OCI-LY1 (cell line): ENCODE measurements around the gene ARHGEF12.
"Not testable (repeated sequence)": the region's sequence is repeated elsewhere in the genome, so short reads cannot be mapped to it uniquely, and the experiment has no call there.

Experiments
- H2AFZ ChIP-seq: fragments of 200-600 bp; sonication (generic), shearing (Covaris generic); 2 replicates; pipeline ENCODE4 v1.6.0; 2014; ENCODE audit warnings: antibody characterized with exemption, mild to moderate bottlenecking, low read length
- H3F3A ChIP-seq: fragments of 200-600 bp; sonication (generic), shearing (Covaris generic); 2 replicates; pipeline ENCODE4 v1.6.0; 2014; ENCODE audit warnings: mild to moderate bottlenecking, antibody characterized with exemption, low read length, moderate library complexity; ENCODE audit not compliant: insufficient read depth
- H3K27ac ChIP-seq: fragments of 200-600 bp; sonication (generic); 2 replicates; pipeline ENCODE4 v1.5.1; 2014; ENCODE audit warnings: low read length, mixed run types, mild to moderate bottlenecking, low read depth; ENCODE audit not compliant: poor library complexity, severe bottlenecking
- H3K27me3 ChIP-seq: fragments of 200-600 bp; sonication (generic); 2 replicates; pipeline ENCODE4 v1.6.0; 2014; ENCODE audit warnings: antibody characterized with exemption, mild to moderate bottlenecking, low read length, moderate library complexity; ENCODE audit not compliant: insufficient read depth
- H3K36me3 ChIP-seq: fragments of 200-600 bp; sonication (generic); 2 replicates; pipeline ENCODE4 v1.6.1; 2014; ENCODE audit warnings: mild to moderate bottlenecking, antibody characterized with exemption, low read length, moderate library complexity, mixed read lengths; ENCODE audit not compliant: insufficient read depth
- H3K4me1 ChIP-seq: fragments of 200-600 bp; sonication (generic); 2 replicates; pipeline ENCODE4 v1.5.1; 2014; ENCODE audit warnings: mild to moderate bottlenecking, low read length, moderate library complexity; ENCODE audit not compliant: insufficient read depth, severe bottlenecking
- H3K4me2 ChIP-seq: fragments of 200-600 bp; sonication (generic), shearing (Covaris generic); 2 replicates; pipeline ENCODE4 v1.6.1; 2014; ENCODE audit warnings: low read length
- H3K4me3 ChIP-seq: fragments of 200-600 bp; sonication (generic); 2 replicates; pipeline ENCODE4 v1.5.1; 2014; ENCODE audit warnings: low read length, low read depth, mild to moderate bottlenecking, mixed read lengths; ENCODE audit not compliant: poor library complexity, severe bottlenecking
- H3K79me2 ChIP-seq: fragments of 200-600 bp; shearing (Covaris generic); 2 replicates; pipeline ENCODE4 v1.6.1; 2016; ENCODE audit warnings: mixed run types, low read length, mixed read lengths; ENCODE audit not compliant: insufficient read depth
- H3K9ac ChIP-seq: fragments of 200-600 bp; sonication (generic), shearing (Covaris generic); 2 replicates; pipeline ENCODE4 v1.6.1; 2014; ENCODE audit warnings: mild to moderate bottlenecking, low read length, mixed read lengths
- H3K9me2 ChIP-seq: fragments of 200-600 bp; sonication (generic), shearing (Covaris generic); 2 replicates; pipeline ENCODE4 v1.6.1; 2014; ENCODE audit warnings: low read depth, mild to moderate bottlenecking, low read length, mixed read lengths
- H3K9me3 ChIP-seq: fragments of 200-600 bp; shearing (Covaris generic); 2 replicates; pipeline ENCODE4 v1.6.1; 2014; ENCODE audit warnings: low read length, mixed read lengths
- H4K20me1 ChIP-seq: fragments of 200-600 bp; sonication (generic), shearing (Covaris generic); 2 replicates; pipeline ENCODE4 v1.6.0; 2016; ENCODE audit warnings: mild to moderate bottlenecking, low read length; ENCODE audit not compliant: insufficient read depth
- CTCF ChIP-seq: fragments of 200-600 bp; sonication (generic), shearing (Covaris generic); IDR thresholded peaks from 2 replicates; pipeline ENCODE4 v1.5.1; 2017; ENCODE audit warnings: mild to moderate bottlenecking, antibody characterized with exemption, low read length, moderate library complexity, mixed read lengths
- EZH2 ChIP-seq: fragments of 200-600 bp; sonication (generic), shearing (Covaris generic); IDR thresholded peaks from 2 replicates; pipeline ENCODE4 v1.8.0; 2017; ENCODE audit warnings: borderline replicate concordance, mixed run types, mild to moderate bottlenecking, antibody characterized with exemption, low read length, moderate library complexity, mixed read lengths

ARHGEF12 gene

GRCh38 chr11:120500414-120501071 is 164.3 kb downstream of the ARHGEF12 start:
- H3K9ac ChIP-seq, result no peak overlapping the region
- no peak overlapping the region for H3K4me3 ChIP-seq
- no peaks in the 10 kb centered on the region for H3K9me2 ChIP-seq
- no peaks in the 10 kb centered on the region for H3K27me3 ChIP-seq
- H3K27ac ChIP-seq, result no peak overlapping the region
- H4K20me1 ChIP-seq, result no peaks in the 10 kb centered on the region
- no peaks in the 10 kb centered on the region for H3F3A ChIP-seq
- no peaks in the 10 kb centered on the region for H3K9me3 ChIP-seq
- no peaks in the 10 kb centered on the region for H3K79me2 ChIP-seq
- no peak overlapping the region for H2AFZ ChIP-seq
- H3K4me2 ChIP-seq, result no peak overlapping the region
- no peaks in the 10 kb centered on the region for H3K36me3 ChIP-seq
- H3K4me1 ChIP-seq, result no peaks in the 10 kb centered on the region
- TF ChIP-seq CTCF (no peak), EZH2 (no peak)

- Histone ChIP-seq H3K79me2 (no peaks in the 10 kb centered on the region), H3K27me3 (no peaks in the 10 kb centered on the region), H3K9ac (no peak overlapping the region), H3K27ac (no peak overlapping the region), H3K36me3 (no peaks in the 10 kb centered on the region), H2AFZ (no peak overlapping the region), H3K9me2 (no peaks in the 10 kb centered on the region), H3K9me3 (no peaks in the 10 kb centered on the region), H3K4me1 (no peaks in the 10 kb centered on the region), H4K20me1 (no peaks in the 10 kb centered on the region), H3F3A (no peaks in the 10 kb centered on the region), H3K4me3 (no peak overlapping the region), H3K4me2 (no peak overlapping the region)
- TF ChIP-seq EZH2, result no peak
- TF ChIP-seq CTCF, result no peak
These were observed 165.2 kb downstream of the ARHGEF12 start for GRCh38 chr11:120501440-120501839.

- Histone ChIP-seq H3K27me3 (no peaks in the 10 kb centered on the region), H2AFZ (no peak overlapping the region), H3K4me2 (no peak overlapping the region), H3K9ac (no peak overlapping the region), H3K27ac (no peak overlapping the region), H3K9me2 (no peaks in the 10 kb centered on the region), H3K79me2 (no peaks in the 10 kb centered on the region), H3K4me3 (no peak overlapping the region), H3K9me3 (no peaks in the 10 kb centered on the region), H3K4me1 (no peaks in the 10 kb centered on the region), H4K20me1 (no peaks in the 10 kb centered on the region), H3F3A (no peaks in the 10 kb centered on the region), H3K36me3 (no peaks in the 10 kb centered on the region)
- TF ChIP-seq EZH2 (no peak), CTCF (no peak)
These were observed 166.0 kb downstream of the ARHGEF12 start for GRCh38 chr11:120501976-120502755.

- H3K4me1 ChIP-seq, H3K9ac ChIP-seq, H3F3A ChIP-seq, H4K20me1 ChIP-seq, H3K4me2 ChIP-seq, H3K79me2 ChIP-seq, H3K9me3 ChIP-seq, H3K4me3 ChIP-seq, H2AFZ ChIP-seq, H3K27me3 ChIP-seq, H3K9me2 ChIP-seq, H3K27ac ChIP-seq, H3K36me3 ChIP-seq: not testable (repeated sequence)
These were observed 167.3 kb downstream of the ARHGEF12 start for GRCh38 chr11:120503529-120503928.
